ENCODE results near the gene PLXNB2. TPM values are rescaled to one million over a fixed set of nuclear protein-coding genes. Genes with fewer than 3 reads are reported as not detected.

The PLXNB2 gene
- polyA plus RNA-seq, 1 donor from 2014 or later, result 38.6 TPM

GRCh38 chr22:50309601-50309991 lies 2.1 kb upstream of the PLXNB2 start:
- no peaks in the 10 kb centered on the region for H3K36me3 ChIP-seq (ENCODE audit: insufficient read depth, low read length)
- no peaks in the 10 kb centered on the region for H3K27me3 ChIP-seq (ENCODE audit: insufficient read depth, low read depth, low read length)
- no peak overlapping the region for H3K27ac ChIP-seq (ENCODE audit: low read length)
- no peaks in the 10 kb centered on the region for H3K9me3 ChIP-seq (ENCODE audit: low read length)
- H3K79me2 ChIP-seq (replicated peaks; ENCODE audit: insufficient read depth, low read length), result peaks cover 18% of the 10 kb centered on the region
- no peaks in the 10 kb centered on the region for H3K9me2 ChIP-seq (ENCODE audit: insufficient read depth, low read length)
- no peak overlapping the region for H3K4me2 ChIP-seq (ENCODE audit: low read length)
- no peak for TF ChIP-seq REST (IDR thresholded peaks at IDR 0.05; ENCODE audit: borderline replicate concordance)
- TF ChIP-seq CTCF (IDR thresholded peaks at IDR 0.05; ENCODE audit: poor library complexity, severe bottlenecking), result no peak
- TF ChIP-seq EP300 (conservative IDR thresholded peaks at IDR 0.05; ENCODE audit: poor library complexity, severe bottlenecking), result no peak
- no peak overlapping the region for H3K9ac ChIP-seq (ENCODE audit: low read length)
- no peaks in the 10 kb centered on the region for H3F3A ChIP-seq (ENCODE audit: insufficient read depth, low read length, poor library complexity, severe bottlenecking)
- H3K4me3 ChIP-seq (ENCODE audit: low read length), result no peak overlapping the region
- H4K20me1 ChIP-seq (ENCODE audit: insufficient read depth), result no peaks in the 10 kb centered on the region
- H2AFZ ChIP-seq (ENCODE audit: low read depth, low read length), result no peak overlapping the region

- Histone ChIP-seq H4K20me1 (ENCODE audit: insufficient read depth) (no peaks in the 10 kb centered on the region), H3K9ac (ENCODE audit: low read length) (no peak overlapping the region), H2AFZ (ENCODE audit: low read depth, low read length) (no peak overlapping the region), H3K36me3 (ENCODE audit: insufficient read depth, low read length) (no peaks in the 10 kb centered on the region), H3K4me3 (ENCODE audit: low read length) (no peak overlapping the region), H3K79me2 (replicated peaks; ENCODE audit: insufficient read depth, low read length) (peaks cover 23% of the 10 kb centered on the region), H3F3A (ENCODE audit: insufficient read depth, low read length, poor library complexity, severe bottlenecking) (no peaks in the 10 kb centered on the region), H3K9me2 (ENCODE audit: insufficient read depth, low read length) (no peaks in the 10 kb centered on the region), H3K9me3 (ENCODE audit: low read length) (no peaks in the 10 kb centered on the region), H3K4me2 (ENCODE audit: low read length) (no peak overlapping the region), H3K27ac (ENCODE audit: low read length) (no peak overlapping the region), H3K27me3 (ENCODE audit: insufficient read depth, low read depth, low read length) (no peaks in the 10 kb centered on the region)
- no peak for TF ChIP-seq REST (IDR thresholded peaks at IDR 0.05; ENCODE audit: borderline replicate concordance)
- TF ChIP-seq EZH2 (IDR thresholded peaks at IDR 0.05; ENCODE audit: borderline replicate concordance, insufficient read depth, low read length, poor library complexity, severe bottlenecking), result no peak
- no peak for TF ChIP-seq RAD21 (conservative IDR thresholded peaks at IDR 0.05)
- TF ChIP-seq MXI1 (conservative IDR thresholded peaks at IDR 0.05; ENCODE audit: poor library complexity, severe bottlenecking), result no peak
- no peak for TF ChIP-seq TAF1 (IDR thresholded peaks at IDR 0.05; ENCODE audit: low read depth)
- no peak for TF ChIP-seq POLR2AphosphoS5 (IDR thresholded peaks at IDR 0.05)
- no peak for TF ChIP-seq SMC3 (conservative IDR thresholded peaks at IDR 0.05; ENCODE audit: poor library complexity)
- no peak for TF ChIP-seq EP300 (conservative IDR thresholded peaks at IDR 0.05; ENCODE audit: poor library complexity, severe bottlenecking)
- TF ChIP-seq CTCF (IDR thresholded peaks at IDR 0.05; ENCODE audit: poor library complexity, severe bottlenecking), result no peak
Measured at GRCh38 chr22:50308986-50309600, 1.6 kb upstream of the PLXNB2 start.

Data from neural cell (in vitro differentiated cells).